Transverse colon (tissue), 3 donors: Measurements from ENCODE around the gene PIK3AP1.

Source experiments
- POLR2A ChIP-seq: fragments of 450-650 bp; IDR thresholded peaks from one replicate; pipeline ENCODE4 v1.6.1; 2016; ENCODE audit warnings: antibody characterized with exemption, mild to moderate bottlenecking, moderate library complexity
- TF ChIP-seq, protein P1 (sequence below), 5 experiments: fragments of 200-600 bp in 3 of 5; fragments of 450-650 bp in 2 of 5; sonication (generic) in 3 of 5; IDR thresholded peaks; 1 replicate in 2 of 5; 2 replicates in 3 of 5; pipeline ENCODE4 v1.5.1; 2016 to 2017; ENCODE audit warnings: antibody characterized with exemption in 5 of 5, inconsistent platforms in 3 of 5, mild to moderate bottlenecking in 2 of 5, moderate library complexity in 1 of 5

DNA sequence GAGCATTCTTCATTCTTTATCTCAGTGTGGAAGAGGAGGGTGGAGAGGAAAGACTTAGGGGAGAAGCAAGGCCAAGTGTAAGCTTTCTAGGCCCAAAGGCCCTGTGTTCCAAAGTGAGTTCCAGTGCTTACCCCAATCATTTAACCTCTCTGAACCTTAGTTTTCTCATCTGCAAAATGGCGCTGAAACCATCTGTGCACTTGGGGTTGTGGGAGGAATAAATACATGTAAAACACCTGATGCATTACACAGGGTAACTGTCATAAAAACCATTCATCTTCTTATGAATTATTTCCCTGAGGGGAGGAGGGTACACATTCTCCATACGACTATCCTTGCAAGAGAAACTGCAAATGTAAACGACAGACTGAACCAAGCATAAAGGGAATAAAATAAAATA, 19.0 kb downstream of the PIK3AP1 start:
- TF ChIP-seq POLR2A: no peak
- TF ChIP-seq, protein P1, sequence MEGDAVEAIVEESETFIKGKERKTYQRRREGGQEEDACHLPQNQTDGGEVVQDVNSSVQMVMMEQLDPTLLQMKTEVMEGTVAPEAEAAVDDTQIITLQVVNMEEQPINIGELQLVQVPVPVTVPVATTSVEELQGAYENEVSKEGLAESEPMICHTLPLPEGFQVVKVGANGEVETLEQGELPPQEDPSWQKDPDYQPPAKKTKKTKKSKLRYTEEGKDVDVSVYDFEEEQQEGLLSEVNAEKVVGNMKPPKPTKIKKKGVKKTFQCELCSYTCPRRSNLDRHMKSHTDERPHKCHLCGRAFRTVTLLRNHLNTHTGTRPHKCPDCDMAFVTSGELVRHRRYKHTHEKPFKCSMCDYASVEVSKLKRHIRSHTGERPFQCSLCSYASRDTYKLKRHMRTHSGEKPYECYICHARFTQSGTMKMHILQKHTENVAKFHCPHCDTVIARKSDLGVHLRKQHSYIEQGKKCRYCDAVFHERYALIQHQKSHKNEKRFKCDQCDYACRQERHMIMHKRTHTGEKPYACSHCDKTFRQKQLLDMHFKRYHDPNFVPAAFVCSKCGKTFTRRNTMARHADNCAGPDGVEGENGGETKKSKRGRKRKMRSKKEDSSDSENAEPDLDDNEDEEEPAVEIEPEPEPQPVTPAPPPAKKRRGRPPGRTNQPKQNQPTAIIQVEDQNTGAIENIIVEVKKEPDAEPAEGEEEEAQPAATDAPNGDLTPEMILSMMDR (IDR thresholded peaks at IDR 0.05): no peak
